ENCODE results near the gene NUMB.

DNA sequence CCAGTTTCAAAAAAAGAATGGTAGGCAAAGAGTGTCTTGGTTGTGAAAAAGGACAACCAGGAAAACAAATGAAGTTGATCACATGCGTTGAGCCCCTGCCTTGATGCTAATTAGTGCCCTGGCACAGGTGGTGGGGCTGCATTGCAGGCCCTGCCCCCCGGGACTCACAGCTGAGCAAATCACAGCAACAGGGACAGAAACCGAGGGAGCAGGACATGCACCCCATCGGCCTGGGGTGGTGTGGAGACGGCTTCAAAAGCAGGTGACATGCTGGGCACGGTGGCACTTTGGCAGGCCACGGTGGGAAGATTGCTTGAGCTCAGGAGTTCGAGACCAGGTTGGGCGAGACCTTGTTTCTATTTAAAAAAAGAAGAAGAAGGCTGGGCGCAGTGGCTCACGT, 222.2 kb downstream of the NUMB start:
- TF ChIP-seq, protein P1, sequence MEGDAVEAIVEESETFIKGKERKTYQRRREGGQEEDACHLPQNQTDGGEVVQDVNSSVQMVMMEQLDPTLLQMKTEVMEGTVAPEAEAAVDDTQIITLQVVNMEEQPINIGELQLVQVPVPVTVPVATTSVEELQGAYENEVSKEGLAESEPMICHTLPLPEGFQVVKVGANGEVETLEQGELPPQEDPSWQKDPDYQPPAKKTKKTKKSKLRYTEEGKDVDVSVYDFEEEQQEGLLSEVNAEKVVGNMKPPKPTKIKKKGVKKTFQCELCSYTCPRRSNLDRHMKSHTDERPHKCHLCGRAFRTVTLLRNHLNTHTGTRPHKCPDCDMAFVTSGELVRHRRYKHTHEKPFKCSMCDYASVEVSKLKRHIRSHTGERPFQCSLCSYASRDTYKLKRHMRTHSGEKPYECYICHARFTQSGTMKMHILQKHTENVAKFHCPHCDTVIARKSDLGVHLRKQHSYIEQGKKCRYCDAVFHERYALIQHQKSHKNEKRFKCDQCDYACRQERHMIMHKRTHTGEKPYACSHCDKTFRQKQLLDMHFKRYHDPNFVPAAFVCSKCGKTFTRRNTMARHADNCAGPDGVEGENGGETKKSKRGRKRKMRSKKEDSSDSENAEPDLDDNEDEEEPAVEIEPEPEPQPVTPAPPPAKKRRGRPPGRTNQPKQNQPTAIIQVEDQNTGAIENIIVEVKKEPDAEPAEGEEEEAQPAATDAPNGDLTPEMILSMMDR (IDR thresholded peaks at IDR 0.05): no peak
- no peak for TF ChIP-seq POLR2A (IDR thresholded peaks at IDR 0.05; ENCODE audit: low read depth)
- no peak for TF ChIP-seq EP300 (IDR thresholded peaks at IDR 0.05)

Measured in esophagus muscularis mucosa (tissue), 4 donors.